Skeletal muscle satellite cell (primary cell): ENCODE measurements around the gene NAP1L4.

Source experiments
- H3K27me3 ChIP-seq: 2 replicates; pipeline ENCODE4 v1.7.0; 2013; ENCODE audit warnings: low read length; ENCODE audit not compliant: control insufficient read depth, insufficient read depth
- H3K36me3 ChIP-seq: 2 replicates; pipeline ENCODE4 v1.7.0; 2013; ENCODE audit warnings: mild to moderate bottlenecking, control low read depth, low read length; ENCODE audit not compliant: insufficient read depth
- H3K4me1 ChIP-seq: 2 replicates; pipeline ENCODE4 v1.7.0; 2013; ENCODE audit warnings: low read length; ENCODE audit not compliant: control insufficient read depth, insufficient read depth
- H3K4me2 ChIP-seq: 2 replicates; pipeline ENCODE4 v1.7.0; 2013; ENCODE audit warnings: mild to moderate bottlenecking, low read length
- H3K4me3 ChIP-seq: 2 replicates; pipeline ENCODE4 v1.7.0; 2013; ENCODE audit warnings: low read length
- H3K9ac ChIP-seq: 2 replicates; pipeline ENCODE4 v1.7.0; 2013; ENCODE audit warnings: mild to moderate bottlenecking, low read depth, low read length, moderate library complexity
- H3K9me3 ChIP-seq: replicated peaks from 2 replicates; pipeline ENCODE4 v1.7.0; 2013; ENCODE audit warnings: mild to moderate bottlenecking, control low read depth, low read length

NAP1L4 gene

GRCh38 chr11:3000032-3000961, 8.2 kb upstream of the NAP1L4 start:
- Histone ChIP-seq H3K4me3 (no peak overlapping the region), H3K4me2 (no peak overlapping the region), H3K4me1 (peaks cover 19% of the 10 kb centered on the region), H3K9ac (no peak overlapping the region), H3K9me3 (no peaks in the 10 kb centered on the region), H3K36me3 (peaks cover 53% of the 10 kb centered on the region), H3K27me3 (no peaks in the 10 kb centered on the region)

GRCh38 chr11:2999464-2999998, 7.4 kb upstream of the NAP1L4 start:
- no peak overlapping the region for H3K4me2 ChIP-seq
- no peak overlapping the region for H3K9ac ChIP-seq
- no peak overlapping the region for H3K4me3 ChIP-seq
- no peaks in the 10 kb centered on the region for H3K27me3 ChIP-seq
- peaks cover 53% of the 10 kb centered on the region for H3K36me3 ChIP-seq
- H3K9me3 ChIP-seq = no peaks in the 10 kb centered on the region
- H3K4me1 ChIP-seq = peaks cover 19% of the 10 kb centered on the region

GRCh38 chr11:2998073-2998850, 6.1 kb upstream of the NAP1L4 start:
- Histone ChIP-seq H3K9me3 (no peaks in the 10 kb centered on the region), H3K27me3 (no peaks in the 10 kb centered on the region), H3K9ac (no peak overlapping the region), H3K4me2 (no peak overlapping the region), H3K4me3 (no peak overlapping the region), H3K4me1 (peaks cover 19% of the 10 kb centered on the region), H3K36me3 (peaks cover 40% of the 10 kb centered on the region)

GRCh38 chr11:2997406-2997805, 5.3 kb upstream of the NAP1L4 start:
- H3K9ac ChIP-seq = no peak overlapping the region
- no peak overlapping the region for H3K4me3 ChIP-seq
- no peaks in the 10 kb centered on the region for H3K27me3 ChIP-seq
- no peaks in the 10 kb centered on the region for H3K9me3 ChIP-seq
- H3K4me2 ChIP-seq = no peak overlapping the region
- H3K4me1 ChIP-seq = peaks cover 24% of the 10 kb centered on the region
- peaks cover 31% of the 10 kb centered on the region for H3K36me3 ChIP-seq

- Histone ChIP-seq H3K27me3 (no peaks in the 10 kb centered on the region), H3K9me3 (no peaks in the 10 kb centered on the region), H3K9ac (no peak overlapping the region), H3K4me3 (no peak overlapping the region), H3K36me3 (peaks cover 27% of the 10 kb centered on the region), H3K4me2 (no peak overlapping the region), H3K4me1 (peaks cover 24% of the 10 kb centered on the region)
Measured at GRCh38 chr11:2996976-2997375, 4.8 kb upstream of the NAP1L4 start.

GRCh38 chr11:2995893-2996554, 3.9 kb upstream of the NAP1L4 start:
- Histone ChIP-seq H3K9me3 (no peaks in the 10 kb centered on the region), H3K4me1 (peaks cover 17% of the 10 kb centered on the region), H3K36me3 (peaks cover 17% of the 10 kb centered on the region), H3K9ac (no peak overlapping the region), H3K4me3 (no peak overlapping the region), H3K27me3 (no peaks in the 10 kb centered on the region), H3K4me2 (no peak overlapping the region)

- Histone ChIP-seq H3K9ac (no peak overlapping the region), H3K4me2 (no peak overlapping the region), H3K27me3 (no peaks in the 10 kb centered on the region), H3K36me3 (peaks cover 10% of the 10 kb centered on the region), H3K9me3 (no peaks in the 10 kb centered on the region), H3K4me1 (peaks cover 12% of the 10 kb centered on the region), H3K4me3 (no peak overlapping the region)
Measured at GRCh38 chr11:2995031-2995561, 3.0 kb upstream of the NAP1L4 start.

GRCh38 chr11:2994336-2994730, 2.2 kb upstream of the NAP1L4 start:
- no peak overlapping the region for H3K4me2 ChIP-seq
- peaks cover 3% of the 10 kb centered on the region for H3K36me3 ChIP-seq
- H3K4me1 ChIP-seq = peaks cover 13% of the 10 kb centered on the region
- no peaks in the 10 kb centered on the region for H3K27me3 ChIP-seq
- H3K9ac ChIP-seq = no peak overlapping the region
- H3K4me3 ChIP-seq = no peak overlapping the region
- H3K9me3 ChIP-seq = no peaks in the 10 kb centered on the region

GRCh38 chr11:2992997-2993325, 832 bp upstream of the NAP1L4 start:
- Histone ChIP-seq H3K27me3 (no peaks in the 10 kb centered on the region), H3K4me1 (peaks cover 26% of the 10 kb centered on the region), H3K4me3 (peak overlapping the region; percentile 80), H3K9me3 (no peaks in the 10 kb centered on the region), H3K36me3 (no peaks in the 10 kb centered on the region), H3K9ac (peak overlapping the region; percentile 91), H3K4me2 (peak overlapping the region; percentile 90)

- Histone ChIP-seq H3K4me2 (peak overlapping the region; percentile 88), H3K36me3 (peaks cover 3% of the 10 kb centered on the region), H3K4me3 (peak overlapping the region; percentile 80), H3K4me1 (peaks cover 29% of the 10 kb centered on the region), H3K27me3 (no peaks in the 10 kb centered on the region), H3K9ac (peak overlapping the region; percentile 91), H3K9me3 (no peaks in the 10 kb centered on the region)
Measured at GRCh38 chr11:2991452-2992233, 486 bp downstream of the NAP1L4 start.
